DOHH2 (cell line): Measurements from ENCODE around the gene GPR107.

Source experiments
- H3F3A ChIP-seq: fragments of 200-600 bp; sonication (generic), shearing (Covaris generic); 2 replicates; pipeline ENCODE4 v1.6.0; 2016; ENCODE audit warnings: antibody characterized with exemption, mild to moderate bottlenecking; ENCODE audit not compliant: control insufficient read depth, insufficient read depth
- H3K27ac ChIP-seq: fragments of 200-600 bp; sonication (generic); 2 replicates; pipeline ENCODE4 v1.5.1; 2014; ENCODE audit warnings: low read depth, mild to moderate bottlenecking, low read length, moderate library complexity
- H3K27me3 ChIP-seq: fragments of 200-600 bp; sonication (generic); 2 replicates; pipeline ENCODE4 v1.6.1; 2014; ENCODE audit warnings: mild to moderate bottlenecking, low read length, mixed read lengths; ENCODE audit not compliant: control insufficient read depth
- H3K36me3 ChIP-seq: fragments of 200-600 bp; sonication (generic); 2 replicates; pipeline ENCODE4 v1.6.1; 2014; ENCODE audit warnings: mild to moderate bottlenecking, low read length, moderate library complexity, mixed read lengths; ENCODE audit not compliant: control insufficient read depth
- H3K4me1 ChIP-seq: fragments of 200-600 bp; sonication (generic); 2 replicates; pipeline ENCODE4 v1.6.1; 2014; ENCODE audit warnings: mild to moderate bottlenecking, low read length, mixed read lengths; ENCODE audit not compliant: control insufficient read depth
- H3K4me2 ChIP-seq: fragments of 200-600 bp; sonication (generic); 2 replicates; pipeline ENCODE4 v1.6.0; 2014; ENCODE audit warnings: mild to moderate bottlenecking, low read length, moderate library complexity
- H3K4me3 ChIP-seq: fragments of 200-600 bp; sonication (generic); 2 replicates; pipeline ENCODE4 v1.5.1; 2014; ENCODE audit warnings: mild to moderate bottlenecking, low read length, mixed read lengths
- H3K79me2 ChIP-seq: fragments of 200-600 bp; sonication (generic); 2 replicates; pipeline ENCODE4 v1.6.1; 2014; ENCODE audit warnings: mild to moderate bottlenecking, low read length, mixed read lengths; ENCODE audit not compliant: control insufficient read depth
- H3K9me2 ChIP-seq: fragments of 200-600 bp; sonication (generic); replicated peaks from 2 replicates; pipeline ENCODE4 v1.6.1; 2014; ENCODE audit warnings: mild to moderate bottlenecking, low read length, mixed read lengths; ENCODE audit not compliant: control insufficient read depth
- H3K9me3 ChIP-seq: fragments of 200-600 bp; sonication (generic); 2 replicates; pipeline ENCODE4 v1.6.1; 2014; ENCODE audit warnings: antibody characterized with exemption, low read length, mixed read lengths; ENCODE audit not compliant: control insufficient read depth, insufficient read depth
- H4K20me1 ChIP-seq: fragments of 200-600 bp; sonication (generic); 2 replicates; pipeline ENCODE4 v1.6.0; 2014; ENCODE audit warnings: low read depth, mild to moderate bottlenecking, antibody characterized with exemption, low read length, moderate library complexity; ENCODE audit not compliant: control insufficient read depth, insufficient read depth
- CTCF ChIP-seq: fragments of 200-600 bp; sonication (generic); IDR thresholded peaks from one replicate; pipeline ENCODE4 v1.5.1; 2014; ENCODE audit warnings: antibody characterized with exemption, mild to moderate bottlenecking, low read depth, low read length; ENCODE audit not compliant: poor library complexity, severe bottlenecking
- EZH2phosphoT487 ChIP-seq: fragments of 200-600 bp; sonication (generic); IDR thresholded peaks from 2 replicates; pipeline ENCODE4 v1.6.1; 2017; ENCODE audit warnings: borderline replicate concordance, mild to moderate bottlenecking, antibody characterized with exemption, low read length, moderate library complexity, mixed read lengths

The GPR107 gene

DNA sequence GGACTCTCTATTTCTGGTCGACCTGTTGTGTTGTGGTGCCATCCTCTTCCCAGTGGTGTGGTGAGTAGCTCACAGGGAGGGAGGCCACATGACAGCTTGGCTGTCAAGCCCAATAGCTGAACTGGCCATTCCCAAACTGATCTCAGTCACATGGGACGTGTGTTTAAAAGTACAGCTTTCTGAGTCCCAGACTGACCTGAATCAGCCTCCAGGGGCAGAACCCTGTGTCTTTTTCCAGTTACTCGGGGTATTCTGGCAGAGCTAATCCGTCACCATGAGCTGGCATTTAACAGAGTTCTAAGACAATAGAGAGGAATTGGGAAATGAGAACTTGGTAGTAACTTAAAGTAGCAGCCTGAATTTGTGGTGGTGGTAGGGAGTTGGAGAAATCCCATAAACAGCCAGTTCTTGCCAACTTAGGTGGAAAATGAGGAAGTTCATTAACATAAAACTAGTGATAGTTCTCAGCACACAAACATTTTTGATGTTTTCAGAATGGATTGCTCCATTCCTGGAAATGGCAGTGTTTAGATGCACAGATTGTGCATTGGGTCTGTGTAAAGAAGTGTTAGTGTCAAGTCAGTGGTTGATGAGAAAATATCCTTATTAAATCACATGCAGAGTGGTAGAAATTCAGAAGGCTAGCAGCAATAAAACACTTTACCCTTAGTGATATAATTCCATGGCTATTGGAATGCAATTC is 50.9 kb downstream of the GPR107 start:
- H3K36me3 ChIP-seq: peaks cover 45% of the 10 kb centered on the region
- no peaks in the 10 kb centered on the region for H3K9me2 ChIP-seq
- H3F3A ChIP-seq: peaks cover 2% of the 10 kb centered on the region; the same call in 1 of the 2 replicates
- H3K4me3 ChIP-seq: no peak overlapping the region
- H3K27me3 ChIP-seq: no peaks in the 10 kb centered on the region
- no peaks in the 10 kb centered on the region for H3K9me3 ChIP-seq
- no peak overlapping the region for H3K4me2 ChIP-seq
- TF ChIP-seq EZH2phosphoT487 (no peak), CTCF (no peak)
- H3K27ac ChIP-seq: no peak overlapping the region
- H4K20me1 ChIP-seq: no peaks in the 10 kb centered on the region
- H3K4me1 ChIP-seq: peaks cover 25% of the 10 kb centered on the region
- no peaks in the 10 kb centered on the region for H3K79me2 ChIP-seq

DNA sequence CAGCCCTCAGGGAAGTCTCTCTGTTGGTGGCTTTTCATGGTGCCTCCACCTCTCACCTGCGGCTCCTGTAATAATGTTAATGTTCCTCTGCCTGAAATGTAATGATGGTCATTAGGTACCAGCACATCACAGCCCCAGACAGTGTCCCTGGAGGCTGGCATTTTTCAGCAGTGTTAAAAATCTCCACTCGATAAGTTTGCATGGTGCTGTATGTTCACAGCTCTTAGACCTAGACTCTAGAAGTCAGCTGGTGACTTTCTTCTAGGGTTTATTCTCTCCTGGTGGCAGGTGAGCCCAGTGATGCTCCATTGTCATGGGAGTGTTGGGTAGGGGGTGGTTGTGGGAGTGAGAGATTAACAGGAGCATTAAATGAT is 53.1 kb downstream of the GPR107 start:
- Histone ChIP-seq H3K4me3 (no peak overlapping the region), H3K4me1 (peaks cover 22% of the 10 kb centered on the region), H3K9me2 (no peaks in the 10 kb centered on the region), H3K9me3 (no peaks in the 10 kb centered on the region), H3F3A (peaks cover 2% of the 10 kb centered on the region; the same call in 1 of the 2 replicates), H3K79me2 (no peaks in the 10 kb centered on the region), H3K36me3 (peaks cover 35% of the 10 kb centered on the region), H3K27me3 (no peaks in the 10 kb centered on the region), H3K4me2 (no peak overlapping the region), H4K20me1 (no peaks in the 10 kb centered on the region), H3K27ac (no peak overlapping the region)
- TF ChIP-seq CTCF: no peak
- TF ChIP-seq EZH2phosphoT487: no peak

GRCh38 chr9:130107234-130107861 is 53.6 kb downstream of the GPR107 start:
- no peaks in the 10 kb centered on the region for H3K9me3 ChIP-seq
- H3F3A ChIP-seq: peaks cover 2% of the 10 kb centered on the region; the same call in 1 of the 2 replicates
- no peak overlapping the region for H3K27ac ChIP-seq
- no peaks in the 10 kb centered on the region for H3K9me2 ChIP-seq
- H4K20me1 ChIP-seq: no peaks in the 10 kb centered on the region
- peaks cover 22% of the 10 kb centered on the region for H3K4me1 ChIP-seq
- peaks cover 33% of the 10 kb centered on the region for H3K36me3 ChIP-seq
- H3K27me3 ChIP-seq: no peaks in the 10 kb centered on the region
- H3K79me2 ChIP-seq: no peaks in the 10 kb centered on the region
- no peak overlapping the region for H3K4me3 ChIP-seq
- H3K4me2 ChIP-seq: no peak overlapping the region
- TF ChIP-seq EZH2phosphoT487 (no peak), CTCF (peak; percentile 82)
